Tibial artery (tissue), 4 donors: Measurements from ENCODE around the gene SNAPC2.

ENCODE experiments used
- DNase-seq, 2 donors: peaks; one replicate each; pipeline ENCODE4 v3.0.0-alpha.2; 2019
- H3K27ac ChIP-seq, 2 donors: fragments of 200-600 bp; sonication (generic) in 1 of 2; 1 replicate in 1 of 2; 2 replicates in 1 of 2; pipeline ENCODE4 v1.5.1; 2018 to 2019; ENCODE audit warnings: mild to moderate bottlenecking in 1 of 2
- H3K27me3 ChIP-seq, 2 donors: fragments of 200-600 bp; sonication (generic) in 1 of 2; one replicate each; pipeline versions ENCODE4 v1.5.1 to v1.6.0; 2016 to 2019
- H3K36me3 ChIP-seq, 3 donors: fragments of 200-600 bp; sonication (generic) in 2 of 3; one replicate each; pipeline ENCODE4 v1.5.1; 2016 to 2019; ENCODE audit warnings: mild to moderate bottlenecking in 2 of 3
- H3K4me1 ChIP-seq, 4 donors: fragments of 200-600 bp; sonication (generic) in 2 of 4; 1 replicate in 3 of 4; 2 replicates in 1 of 4; pipeline ENCODE4 v1.5.1; 2016 to 2019
- H3K4me3 ChIP-seq, 2 donors: fragments of 200-600 bp; sonication (generic) in 1 of 2; 1 replicate in 1 of 2; 2 replicates in 1 of 2; pipeline ENCODE4 v1.5.1; 2018 to 2019; ENCODE audit warnings: mild to moderate bottlenecking in 2 of 2
- H3K9me3 ChIP-seq, 3 donors: fragments of 200-600 bp; sonication (generic) in 1 of 3; one replicate each; pipeline ENCODE4 v1.5.1; 2016 to 2019
- intact Hi-C: fragments of 100-400 bp; cut with DNase I; formaldehyde crosslinking; loops from one replicate; pipeline ENCODE4 v1.15.0; 2023; ENCODE audit warnings: low total_unique reads
- TF ChIP-seq, protein P1 (sequence below), 2 experiments: fragments of 200-600 bp in 1 of 2; fragments of 450-650 bp in 1 of 2; IDR thresholded peaks; one replicate each; pipeline ENCODE4 v1.5.1; 2017 to 2019; ENCODE audit warnings: antibody characterized with exemption in 2 of 2, mild to moderate bottlenecking in 1 of 2, moderate library complexity in 1 of 2

Gene SNAPC2

DNA sequence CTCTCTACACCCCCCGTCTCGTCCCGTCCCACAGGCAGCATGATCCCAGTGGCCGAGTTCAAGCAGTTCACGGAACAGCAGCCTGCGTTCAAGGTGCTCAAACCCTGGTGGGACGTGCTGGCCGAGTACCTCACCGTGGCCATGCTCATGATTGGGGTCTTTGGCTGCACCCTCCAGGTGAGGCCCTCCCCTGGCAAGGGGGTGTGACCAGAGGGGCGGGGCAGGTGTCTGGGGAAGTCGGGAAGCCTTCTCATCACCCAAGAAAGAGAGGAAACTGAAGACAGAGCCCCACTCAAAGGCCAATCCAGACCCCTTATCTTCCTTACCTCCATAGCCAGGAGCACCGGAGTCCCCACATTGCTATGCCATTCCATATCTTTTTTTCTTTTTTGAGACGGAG is 24.6 kb upstream of the SNAPC2 start:
- Histone ChIP-seq H3K27ac (no peak overlapping the region), H3K27me3 (peaks cover 0 to 57% of the 10 kb centered on the region in 2 donors), H3K4me3 (no peak overlapping the region), H3K36me3 (no peaks in the 10 kb centered on the region), H3K4me1 (no peaks in the 10 kb centered on the region), H3K9me3 (no peaks in the 10 kb centered on the region)
- TF ChIP-seq, protein P1, sequence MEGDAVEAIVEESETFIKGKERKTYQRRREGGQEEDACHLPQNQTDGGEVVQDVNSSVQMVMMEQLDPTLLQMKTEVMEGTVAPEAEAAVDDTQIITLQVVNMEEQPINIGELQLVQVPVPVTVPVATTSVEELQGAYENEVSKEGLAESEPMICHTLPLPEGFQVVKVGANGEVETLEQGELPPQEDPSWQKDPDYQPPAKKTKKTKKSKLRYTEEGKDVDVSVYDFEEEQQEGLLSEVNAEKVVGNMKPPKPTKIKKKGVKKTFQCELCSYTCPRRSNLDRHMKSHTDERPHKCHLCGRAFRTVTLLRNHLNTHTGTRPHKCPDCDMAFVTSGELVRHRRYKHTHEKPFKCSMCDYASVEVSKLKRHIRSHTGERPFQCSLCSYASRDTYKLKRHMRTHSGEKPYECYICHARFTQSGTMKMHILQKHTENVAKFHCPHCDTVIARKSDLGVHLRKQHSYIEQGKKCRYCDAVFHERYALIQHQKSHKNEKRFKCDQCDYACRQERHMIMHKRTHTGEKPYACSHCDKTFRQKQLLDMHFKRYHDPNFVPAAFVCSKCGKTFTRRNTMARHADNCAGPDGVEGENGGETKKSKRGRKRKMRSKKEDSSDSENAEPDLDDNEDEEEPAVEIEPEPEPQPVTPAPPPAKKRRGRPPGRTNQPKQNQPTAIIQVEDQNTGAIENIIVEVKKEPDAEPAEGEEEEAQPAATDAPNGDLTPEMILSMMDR (IDR thresholded peaks at IDR 0.05) = no peak
- no peak for DNase-seq
- intact Hi-C loops = no loop called here

DNA sequence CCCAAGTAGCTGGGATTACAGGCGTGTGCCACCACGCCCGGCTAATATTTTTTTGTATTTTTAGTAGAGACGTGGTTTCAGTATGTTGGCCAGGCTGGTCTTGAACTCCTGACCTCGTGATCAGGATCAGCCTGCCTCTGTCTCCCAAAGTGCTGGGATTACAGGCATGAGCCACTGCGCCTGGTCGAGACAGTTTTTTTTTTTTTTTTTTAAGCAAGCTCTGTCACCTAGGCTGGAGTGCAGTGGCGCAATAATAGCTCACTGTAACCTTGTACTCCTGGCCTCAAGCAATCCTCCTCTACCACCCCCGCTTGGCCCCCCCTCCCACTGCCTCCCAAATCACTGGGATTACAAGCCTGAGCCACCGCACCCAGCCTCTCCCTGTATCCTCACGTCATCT is 22.8 kb upstream of the SNAPC2 start:
- no peaks in the 10 kb centered on the region for H3K9me3 ChIP-seq
- peaks cover 0 to 48% of the 10 kb centered on the region in 2 donors for H3K27me3 ChIP-seq
- DNase-seq = no peak
- H3K4me3 ChIP-seq = no peak overlapping the region
- H3K36me3 ChIP-seq = no peaks in the 10 kb centered on the region
- peaks cover 0 to 4% (median 0%) of the 10 kb centered on the region in 4 donors for H3K4me1 ChIP-seq
- intact Hi-C loops = no loop called here
- TF ChIP-seq, protein P1 (IDR thresholded peaks at IDR 0.05) = no peak
- no peak overlapping the region for H3K27ac ChIP-seq

DNA sequence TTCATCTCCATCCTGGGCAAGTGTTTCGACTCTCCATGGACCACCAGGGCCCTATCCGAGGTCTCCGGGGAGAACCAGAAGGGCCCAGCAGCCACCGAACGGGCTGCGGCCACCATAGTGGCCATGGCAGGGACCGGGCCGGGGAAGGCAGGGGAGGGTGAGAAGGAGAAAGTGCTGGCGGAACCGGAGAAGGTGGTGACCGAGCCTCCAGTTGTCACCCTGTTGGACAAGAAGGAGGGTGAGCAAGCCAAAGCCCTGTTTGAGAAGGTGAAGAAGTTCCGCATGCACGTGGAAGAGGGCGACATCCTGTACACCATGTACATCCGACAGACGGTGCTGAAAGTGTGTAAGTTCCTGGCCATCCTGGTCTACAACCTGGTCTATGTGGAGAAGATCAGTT is 21.2 kb upstream of the SNAPC2 start:
- TF ChIP-seq, protein P1 (IDR thresholded peaks at IDR 0.05) = no peak
- intact Hi-C loops = no loop called here
- H3K4me3 ChIP-seq = no peak overlapping the region
- no peaks in the 10 kb centered on the region for H3K36me3 ChIP-seq
- peaks cover 0 to 31% of the 10 kb centered on the region in 2 donors for H3K27me3 ChIP-seq
- peaks cover 0 to 13% (median 7%) of the 10 kb centered on the region in 4 donors for H3K4me1 ChIP-seq
- no peaks in the 10 kb centered on the region for H3K9me3 ChIP-seq
- DNase-seq = no peak
- no peak overlapping the region for H3K27ac ChIP-seq

DNA sequence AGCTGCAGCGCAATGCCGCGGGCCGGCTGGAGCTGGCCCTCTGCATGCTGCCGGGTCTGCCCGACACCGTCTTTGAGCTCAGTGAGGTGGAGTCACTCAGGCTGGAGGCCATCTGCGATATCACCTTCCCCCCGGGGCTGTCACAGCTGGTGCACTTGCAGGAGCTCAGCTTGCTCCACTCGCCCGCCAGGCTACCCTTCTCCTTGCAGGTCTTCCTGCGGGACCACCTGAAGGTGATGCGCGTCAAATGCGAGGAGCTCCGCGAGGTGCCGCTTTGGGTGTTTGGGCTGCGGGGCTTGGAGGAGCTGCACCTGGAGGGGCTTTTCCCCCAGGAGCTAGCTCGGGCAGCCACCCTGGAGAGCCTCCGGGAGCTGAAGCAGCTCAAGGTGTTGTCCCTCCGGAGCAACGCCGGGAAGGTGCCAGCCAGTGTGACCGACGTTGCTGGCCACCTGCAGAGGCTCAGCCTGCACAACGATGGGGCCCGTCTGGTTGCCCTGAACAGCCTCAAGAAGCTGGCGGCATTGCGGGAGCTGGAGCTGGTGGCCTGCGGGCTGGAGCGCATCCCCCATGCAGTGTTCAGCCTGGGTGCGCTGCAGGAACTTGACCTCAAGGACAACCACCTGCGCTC is 20.3 kb upstream of the SNAPC2 start:
- H3K4me3 ChIP-seq = no peak overlapping the region
- intact Hi-C loops = loop anchor here (5.0 kb wide), 1 partner anchor 48 kb away; no protein-coding TSS in a partner anchor
- H3K36me3 ChIP-seq = no peaks in the 10 kb centered on the region
- peaks cover 0 to 21% (median 14%) of the 10 kb centered on the region in 4 donors for H3K4me1 ChIP-seq
- TF ChIP-seq, protein P1 (IDR thresholded peaks at IDR 0.05) = no peak
- no peaks in the 10 kb centered on the region for H3K9me3 ChIP-seq
- DNase-seq = no peak
- H3K27ac ChIP-seq = no peak overlapping the region
- peaks cover 0 to 22% of the 10 kb centered on the region in 2 donors for H3K27me3 ChIP-seq

DNA sequence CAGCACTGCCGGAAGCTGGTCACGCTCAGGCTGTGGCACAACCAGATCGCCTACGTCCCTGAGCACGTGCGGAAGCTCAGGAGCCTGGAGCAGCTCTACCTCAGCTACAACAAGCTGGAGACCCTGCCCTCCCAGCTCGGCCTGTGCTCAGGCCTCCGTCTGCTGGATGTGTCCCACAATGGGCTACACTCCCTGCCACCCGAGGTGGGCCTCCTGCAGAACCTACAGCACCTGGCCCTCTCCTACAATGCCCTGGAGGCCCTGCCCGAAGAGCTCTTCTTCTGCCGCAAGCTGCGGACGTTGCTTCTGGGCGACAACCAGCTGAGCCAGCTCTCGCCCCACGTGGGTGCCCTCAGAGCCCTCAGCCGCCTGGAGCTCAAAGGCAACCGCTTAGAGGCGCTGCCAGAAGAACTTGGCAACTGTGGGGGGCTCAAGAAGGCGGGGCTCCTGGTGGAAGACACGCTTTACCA is 19.7 kb upstream of the SNAPC2 start:
- no peak for DNase-seq
- H3K9me3 ChIP-seq = no peaks in the 10 kb centered on the region
- no peaks in the 10 kb centered on the region for H3K36me3 ChIP-seq
- TF ChIP-seq, protein P1 (IDR thresholded peaks at IDR 0.05) = no peak
- peaks cover 0 to 16% of the 10 kb centered on the region in 2 donors for H3K27me3 ChIP-seq
- intact Hi-C loops = loop anchor here (5.0 kb wide), 1 partner anchor 48 kb away; no protein-coding TSS in a partner anchor
- peaks cover 0 to 26% (median 20%) of the 10 kb centered on the region in 4 donors for H3K4me1 ChIP-seq
- no peak overlapping the region for H3K27ac ChIP-seq
- no peak overlapping the region for H3K4me3 ChIP-seq
